Measurements from ENCODE around the gene ANKRD13C. TPM values are rescaled to one million over a fixed set of nuclear protein-coding genes. Genes with fewer than 3 reads are reported as not detected.

Gene ANKRD13C
- total RNA-seq, 1 experiment from 2014 or later, result 14.4 TPM

GRCh38 chr1:70220517-70221237 lies 133.8 kb downstream of the ANKRD13C start:
- Mint-ChIP-seq H3K9me3 (ENCODE audit: unreplicated experiment) (no peaks in the 10 kb centered on the region), H3K36me3 (ENCODE audit: insufficient read depth, unreplicated experiment) (peaks cover 40% of the 10 kb centered on the region)

GRCh38 chr1:70220015-70220414 lies 134.5 kb downstream of the ANKRD13C start:
- CTCF ChIA-PET, result no interaction called here

More at GRCh38 chr1:70220517-70221237, 133.8 kb downstream of the ANKRD13C start:
- no peaks in the 10 kb centered on the region for H3K27me3 Mint-ChIP-seq (ENCODE audit: insufficient read depth, unreplicated experiment)
- CTCF ChIA-PET, result no interaction called here
- Histone ChIP-seq H3K4me1 (peaks cover 5% of the 10 kb centered on the region; the same call in 1 of the 2 replicates), H3K27me3 (replicated peaks; ENCODE audit: control insufficient read depth, insufficient read depth, low read length) (no peaks in the 10 kb centered on the region), H3K4me3 (ENCODE audit: low read depth, low read length) (peak overlapping the region; percentile 73), H3K9me3 (no peaks in the 10 kb centered on the region), H3K36me3 (ENCODE audit: control insufficient read depth, insufficient read depth, low read length) (no peaks in the 10 kb centered on the region)
- intact Hi-C loops (cut with micrococcal nuclease; ENCODE audit: unreplicated experiment), result loop anchor here (1.0 to 5.0 kb wide), 2 partner anchors 15 to 132 kb away; partner anchors contain the start of genes ANKRD13C and LRRC40
- DNase-seq, result no peak
- H3K27ac Mint-ChIP-seq (ENCODE audit: unreplicated experiment), result peak overlapping the region; percentile 97
- TSS peak; percentile 97 for BruUV-seq (replicated peaks)
- POLR2A ChIA-PET, result interaction anchor here (0.6 to 1.7 kb wide), 4 partner anchors 15 to 191 kb away, joined by 5 to 17 read pairs (median 8); partner anchors contain the start of genes ANKRD13C, CTH and LRRC40
- H3K4me1 Mint-ChIP-seq (ENCODE audit: low read depth, unreplicated experiment), result no peaks in the 10 kb centered on the region
- peak overlapping the region; percentile 77 for H3K4me3 Mint-ChIP-seq (ENCODE audit: unreplicated experiment)
- no peak for TF ChIP-seq CTCF (IDR thresholded peaks at IDR 0.05; ENCODE audit: insufficient read depth in 1 of 2, low read depth in 1 of 2, low read length in 1 of 2, severe bottlenecking in 1 of 2, unreplicated experiment in 1 of 2)

More at GRCh38 chr1:70220015-70220414, 134.5 kb downstream of the ANKRD13C start:
- BruUV-seq (replicated peaks), result no TSS peak
- Mint-ChIP-seq H3K4me3 (ENCODE audit: unreplicated experiment) (peak overlapping the region; percentile 77), H3K4me1 (ENCODE audit: low read depth, unreplicated experiment) (no peaks in the 10 kb centered on the region), H3K36me3 (ENCODE audit: insufficient read depth, unreplicated experiment) (peaks cover 40% of the 10 kb centered on the region), H3K27me3 (ENCODE audit: insufficient read depth, unreplicated experiment) (no peaks in the 10 kb centered on the region), H3K27ac (ENCODE audit: unreplicated experiment) (peak overlapping the region; percentile 97), H3K9me3 (ENCODE audit: unreplicated experiment) (no peaks in the 10 kb centered on the region)
- intact Hi-C loops (cut with micrococcal nuclease; ENCODE audit: unreplicated experiment), result loop anchor here (5.0 kb wide), 1 partner anchor 132 kb away; the partner anchor contains the start of gene ANKRD13C
- Histone ChIP-seq H3K27me3 (replicated peaks; ENCODE audit: control insufficient read depth, insufficient read depth, low read length) (no peaks in the 10 kb centered on the region), H3K36me3 (ENCODE audit: control insufficient read depth, insufficient read depth, low read length) (no peaks in the 10 kb centered on the region), H3K9me3 (no peaks in the 10 kb centered on the region), H3K4me3 (ENCODE audit: low read depth, low read length) (no peak overlapping the region), H3K4me1 (peaks cover 5% of the 10 kb centered on the region; the same call in 1 of the 2 replicates)
- POLR2A ChIA-PET, result interaction anchor here (1.7 kb wide), 1 partner anchor 14 kb away, joined by 17 read pairs; the partner anchor contains the start of gene LRRC40
- TF ChIP-seq CTCF (IDR thresholded peaks at IDR 0.05; ENCODE audit: insufficient read depth in 1 of 2, low read depth in 1 of 2, low read length in 1 of 2, severe bottlenecking in 1 of 2, unreplicated experiment in 1 of 2), result no peak
- no peak for DNase-seq

Data from Caco-2 (cell line).